ENCODE measurements around the gene RPSA. TPM values are rescaled to one million over a fixed set of nuclear protein-coding genes. Genes with fewer than 3 reads are reported as not detected.

RPSA gene
- total RNA-seq, 1 experiment from 2014 or later, result 2,486 TPM

- no peak overlapping the region for H2AFZ ChIP-seq (ENCODE audit: low read depth, low read length, poor library complexity, severe bottlenecking)
- H3K4me3 ChIP-seq (replicated peaks in 1 of 2; ENCODE audit: low read depth in 1 of 2, low read length in 2 of 2), result no peak overlapping the region
- no peaks in the 10 kb centered on the region for H3K9me2 ChIP-seq (ENCODE audit: insufficient read depth)
- peaks cover 4 to 8% of the 10 kb centered on the region in 2 experiments; a peak in 3 of 4 replicates for H3K4me1 ChIP-seq (ENCODE audit: control insufficient read depth in 1 of 2, insufficient read depth in 2 of 2, low read length in 2 of 2)
- H4K20me1 ChIP-seq (ENCODE audit: insufficient read depth), result no peaks in the 10 kb centered on the region
- intact Hi-C loops (cut with micrococcal nuclease), result loop anchor here (1.0 to 2.0 kb wide), 3 partner anchors 86 to 278 kb away; no protein-coding TSS in a partner anchor
- TF ChIP-seq ELF1 (IDR thresholded peaks at IDR 0.05; ENCODE audit: borderline replicate concordance, low read depth) (no peak), SIN3A (IDR thresholded peaks at IDR 0.05; ENCODE audit: low read depth) (no peak), TCF7L2 (IDR thresholded peaks at IDR 0.05; ENCODE audit: borderline replicate concordance, extremely low read depth, insufficient read depth, insufficient read length) (no peak), EZH2phosphoT487 (IDR thresholded peaks at IDR 0.05; ENCODE audit: borderline replicate concordance) (no peak), CEBPB (IDR thresholded peaks at IDR 0.05; ENCODE audit: low read depth) (no peak), EGR1 (IDR thresholded peaks at IDR 0.05; ENCODE audit: low read depth) (no peak), FOSL1 (IDR thresholded peaks at IDR 0.05; ENCODE audit: low read depth) (no peak), JUND (IDR thresholded peaks at IDR 0.05) (no peak), ATF3 (IDR thresholded peaks at IDR 0.05) (no peak), ZNF274 (IDR thresholded peaks at IDR 0.05; ENCODE audit: low read depth, low read length) (no peak), RAD21 (IDR thresholded peaks at IDR 0.05; ENCODE audit: low read depth) (no peak), MAX (IDR thresholded peaks at IDR 0.05) (no peak), POLR2A (IDR thresholded peaks at IDR 0.05; ENCODE audit: borderline replicate concordance, extremely low read depth, insufficient read depth, insufficient read length) (no peak)
- ChIA-PET POLR2A (interaction anchor here (1.4 kb wide), 1 partner anchor 27 kb away, joined by 6 read pairs; the partner anchor contains the start of gene RPSA), RAD21 (ENCODE audit: low non-redundant PET in 1 of 2, low total read pairs in 2 of 2, uncharacterized antibody in 2 of 2, unreplicated experiment in 2 of 2) (no interaction called here), CTCF (interaction anchor here (1.4 to 1.7 kb wide), 2 partner anchors 17 to 189 kb away, joined by 3 to 15 read pairs; no protein-coding TSS in a partner anchor)
- no peaks in the 10 kb centered on the region for H3K9me3 ChIP-seq (ENCODE audit: control insufficient read depth in 1 of 2, insufficient read depth in 1 of 2, low read depth in 1 of 2, low read length in 2 of 2)
- no peaks in the 10 kb centered on the region for H3K36me3 ChIP-seq (ENCODE audit: control insufficient read depth in 1 of 2, insufficient read depth in 2 of 2, low read length in 2 of 2)
- H3K79me2 ChIP-seq (ENCODE audit: insufficient read depth, low read length), result peaks cover 6% of the 10 kb centered on the region
- H3K4me2 ChIP-seq (ENCODE audit: low read length), result no peak overlapping the region
- H3K9ac ChIP-seq (ENCODE audit: low read length), result no peak overlapping the region
- H3K27ac ChIP-seq (ENCODE audit: low read depth, low read length), result no peak overlapping the region
- no peak for ATAC-seq
- no peak for DNase-seq (ENCODE audit: low read depth, low spot score)
- peaks cover 15% of the 10 kb centered on the region; the same call in 1 of the 2 replicates for H3K27me3 ChIP-seq (ENCODE audit: insufficient read depth, low read length)
- no TSS peak for BruUV-seq (replicated peaks)
These were observed 27.4 kb upstream of the RPSA start for GRCh38 chr3:39378957-39379777.
